HepG2 (cell line): ENCODE results near the gene ABCB6. TPM values are rescaled to one million over a fixed set of nuclear protein-coding genes. Genes with fewer than 3 reads are reported as not detected.

Source experiments
- CBX2 ChIP-seq, 2 experiments: fragments of 200-600 bp in 1 of 2; sonication (generic); formaldehyde crosslinking in 1 of 2; IDR thresholded peaks; 2 replicates each; pipeline versions ENCODE4 v1.7.0 to v1.8.1; 2018 to 2022; ENCODE audit warnings: low read depth in 2 of 2, low read length in 1 of 2, mild to moderate bottlenecking in 1 of 2, missing genetic modification reagents in 1 of 2
- CC2D1A ChIP-seq: sonication (generic); formaldehyde crosslinking; IDR thresholded peaks from 2 replicates; pipeline ENCODE4 v1.8.1; 2023; ENCODE audit warnings: mild to moderate bottlenecking, missing genetic modification reagents
- CCAR2 ChIP-seq: fragments of 200-400 bp; formaldehyde crosslinking; optimal IDR thresholded peaks from 2 replicates; pipeline ENCODE3; 2018; ENCODE audit warnings: low read depth, mild to moderate bottlenecking, low read length, moderate library complexity
- EHMT2 ChIP-seq: fragments of 200-600 bp; sonication (generic); IDR thresholded peaks from 2 replicates; pipeline ENCODE4 v1.7.0; 2017; ENCODE audit warnings: antibody characterized with exemption, low read depth, low read length, borderline replicate concordance
- MXI1 ChIP-seq: IDR thresholded peaks from 3 replicates; pipeline ENCODE4 v1.6.1; 2012; ENCODE audit warnings: low read depth, low read length, inconsistent platforms, borderline replicate concordance
- RELA ChIP-seq: sonication (generic); formaldehyde crosslinking; IDR thresholded peaks from 2 replicates; pipeline ENCODE4 v1.4.0; 2020; ENCODE audit warnings: missing genetic modification reagents
- SIX4 ChIP-seq: sonication (generic); formaldehyde crosslinking; IDR thresholded peaks from 2 replicates; pipeline ENCODE4 v1.4.0; 2020; ENCODE audit warnings: missing genetic modification reagents
- SNAI1 ChIP-seq: sonication (generic); formaldehyde crosslinking; IDR thresholded peaks from 2 replicates; pipeline ENCODE4 v1.5.0; 2020; ENCODE audit warnings: mild to moderate bottlenecking, missing genetic modification reagents, borderline replicate concordance
- WIZ ChIP-seq: sonication (generic); formaldehyde crosslinking; IDR thresholded peaks from 2 replicates; pipeline ENCODE4 v1.5.1; 2020; ENCODE audit warnings: mild to moderate bottlenecking, missing genetic modification reagents
- ZEB1 ChIP-seq: IDR thresholded peaks from 2 replicates; pipeline ENCODE4 v1.6.1; 2012; ENCODE audit warnings: mild to moderate bottlenecking, low read depth, inconsistent platforms; ENCODE audit not compliant: insufficient replicate concordance
- ZNF317 ChIP-seq: sonication (generic); formaldehyde crosslinking; IDR thresholded peaks from 2 replicates; pipeline ENCODE4 v1.5.0; 2020; ENCODE audit warnings: mild to moderate bottlenecking, missing genetic modification reagents
- ZNF569 ChIP-seq: sonication (generic); formaldehyde crosslinking; IDR thresholded peaks from 2 replicates; pipeline ENCODE4 v1.5.0; 2020; ENCODE audit warnings: mild to moderate bottlenecking, missing genetic modification reagents, moderate library complexity, borderline replicate concordance
- ZNF766 ChIP-seq: sonication (generic); formaldehyde crosslinking; IDR thresholded peaks from 2 replicates; pipeline ENCODE4 v1.5.0; 2020; ENCODE audit warnings: missing genetic modification reagents, borderline replicate concordance
- polyA plus RNA-seq, 8 experiments: library from polyadenylated mRNA; depleted of rRNA in 3 of 8; stranded (reverse) in 7 of 8; unstranded in 1 of 8; fragments of >200 nt; fragmentation: Illumina TruSeq in 4 of 8; extraction: Trizol in 4 of 8; gene quantifications; 2 replicates each; pipeline versions ENCODE4 v1.2.1 to v1.2.3, GENCODE V29; 2011 to 2016; ENCODE audit warnings: low read depth in 4 of 8, missing spikeins in 1 of 8, mixed read lengths in 1 of 8; ENCODE audit not compliant: insufficient read depth in 1 of 8
- total RNA-seq, 5 experiments: library from RNA; depleted of rRNA; stranded (reverse); fragments of >200 nt; fragmentation: Illumina TruSeq; extraction: Trizol; gene quantifications; 2 replicates each; pipeline ENCODE4 v1.2.3, GENCODE V29; 2016; ENCODE audit warnings: low read depth in 1 of 5
- TF ChIP-seq, protein P1 (sequence below): sonication (generic); formaldehyde crosslinking; IDR thresholded peaks from 2 replicates; pipeline ENCODE4 v1.8.0; 2022; ENCODE audit warnings: low read depth, missing genetic modification reagents
- TF ChIP-seq, protein P2 (sequence below): sonication (generic); formaldehyde crosslinking; IDR thresholded peaks from 2 replicates; pipeline ENCODE4 v1.8.1; 2023; ENCODE audit warnings: missing genetic modification reagents, mild to moderate bottlenecking, borderline replicate concordance
- TF ChIP-seq, protein P3 (sequence below): sonication (generic); formaldehyde crosslinking; IDR thresholded peaks from 2 replicates; pipeline ENCODE4 v1.5.0; 2020; ENCODE audit warnings: mild to moderate bottlenecking, missing genetic modification reagents
- TF ChIP-seq, protein P4 (sequence below): sonication (generic); formaldehyde crosslinking; IDR thresholded peaks from 2 replicates; pipeline ENCODE4 v1.9.0; 2021; ENCODE audit warnings: missing genetic modification reagents, borderline replicate concordance

The ABCB6 gene
- total and polyA plus RNA-seq, 2 of the 13 experiments (the other 11 are each of a cell fraction or from before 2014, with no cell fraction given), result 91.1 to 137 TPM

DNA sequence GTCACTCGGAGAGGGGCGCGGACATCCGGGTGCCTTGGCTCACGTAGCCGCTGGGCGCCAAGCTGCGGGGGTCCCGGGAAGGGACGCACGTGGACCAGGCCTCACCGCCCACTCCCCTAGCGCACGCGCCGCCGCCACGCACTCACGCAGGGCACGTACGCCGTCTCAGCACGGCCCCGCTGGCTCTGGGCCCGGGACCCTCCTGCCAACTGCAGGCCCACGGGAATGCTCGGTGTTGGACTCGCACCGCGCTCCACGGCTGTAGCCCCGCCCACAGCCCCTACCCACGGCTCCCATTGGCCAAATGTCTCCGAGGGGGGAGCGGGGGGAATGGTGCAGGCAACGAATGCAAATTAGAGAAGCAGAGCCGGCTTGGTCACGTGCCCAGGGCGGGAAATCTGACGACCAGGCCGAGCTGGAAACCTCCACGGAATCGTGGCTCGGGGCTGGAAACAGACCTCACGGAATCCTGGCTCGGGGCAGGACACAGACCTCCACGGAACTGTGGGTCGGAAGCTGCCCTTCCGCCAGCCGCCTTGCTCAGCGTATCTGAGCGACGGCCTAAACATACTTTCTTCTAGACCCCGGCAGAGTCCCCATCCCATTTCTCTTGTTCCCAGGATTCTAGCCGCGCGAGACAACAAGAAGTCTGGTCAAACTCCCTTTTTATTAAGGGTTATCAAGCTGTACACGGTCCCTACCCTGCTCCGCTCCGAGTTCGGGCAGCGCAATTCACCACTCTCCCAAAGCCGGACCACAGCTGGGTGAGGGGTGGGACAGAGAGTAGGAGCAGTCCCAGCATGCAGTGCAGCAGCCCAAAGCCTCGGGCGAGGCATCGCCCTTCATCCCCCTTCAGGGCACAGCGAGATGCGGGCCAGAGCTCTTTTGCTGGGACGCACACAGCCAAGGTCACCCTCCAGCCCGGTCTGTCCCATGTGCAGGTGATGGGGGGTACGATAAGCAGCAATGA is at the start of gene ABCB6 (continued):
- TF ChIP-seq, protein P1, sequence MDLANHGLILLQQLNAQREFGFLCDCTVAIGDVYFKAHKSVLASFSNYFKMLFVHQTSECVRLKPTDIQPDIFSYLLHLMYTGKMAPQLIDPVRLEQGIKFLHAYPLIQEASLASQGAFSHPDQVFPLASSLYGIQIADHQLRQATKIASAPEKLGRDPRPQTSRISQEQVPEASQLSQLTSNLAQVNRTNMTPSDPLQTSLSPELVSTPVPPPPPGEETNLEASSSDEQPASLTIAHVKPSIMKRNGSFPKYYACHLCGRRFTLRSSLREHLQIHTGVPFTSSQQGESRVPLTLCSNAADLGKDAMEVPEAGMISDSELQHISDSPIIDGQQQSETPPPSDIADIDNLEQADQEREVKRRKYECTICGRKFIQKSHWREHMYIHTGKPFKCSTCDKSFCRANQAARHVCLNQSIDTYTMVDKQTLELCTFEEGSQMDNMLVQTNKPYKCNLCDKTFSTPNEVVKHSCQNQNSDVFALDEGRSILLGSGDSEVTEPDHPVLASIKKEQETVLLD (CRISPR knock-in tag), result 0 out of 2 replicates have a peak, but pooled peaks have one; percentile 70
- peak; percentile 74; the same call in 1 of the 2 replicates for TF ChIP-seq ZNF766 (CRISPR knock-in tag)
- peak; percentile 35; the same call in 1 of the 2 replicates for TF ChIP-seq RELA (CRISPR knock-in tag)
- no peak for TF ChIP-seq WIZ
- TF ChIP-seq SIX4, result peak; percentile 64; the same call in 1 of the 2 replicates
- peak; percentile 99 for TF ChIP-seq SNAI1 (CRISPR knock-in tag)
- TF ChIP-seq, protein P2, sequence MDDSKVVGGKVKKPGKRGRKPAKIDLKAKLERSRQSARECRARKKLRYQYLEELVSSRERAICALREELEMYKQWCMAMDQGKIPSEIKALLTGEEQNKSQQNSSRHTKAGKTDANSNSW (CRISPR knock-in tag), result no peak
- 0 out of 2 replicates have a peak, but pooled peaks have one; percentile 52 for TF ChIP-seq CC2D1A
- TF ChIP-seq ZEB1, result no peak
- TF ChIP-seq CBX2 (IDR thresholded peaks at IDR 0.05; ENCODE audit: low read depth, low read length), result no peak
- no peak; the same call in 1 of the 2 replicates for TF ChIP-seq CBX2 (CRISPR knock-in tag; IDR thresholded peaks at IDR 0.05; ENCODE audit: low read depth)
- peak; percentile 88; the same call in 2 of the 3 replicates for TF ChIP-seq MXI1
- no peak for TF ChIP-seq CCAR2
- peak; percentile 93 for TF ChIP-seq ZNF317 (CRISPR knock-in tag)
- peak; percentile 73; the same call in 1 of the 2 replicates for TF ChIP-seq ZNF569 (CRISPR knock-in tag)
- TF ChIP-seq, protein P3, sequence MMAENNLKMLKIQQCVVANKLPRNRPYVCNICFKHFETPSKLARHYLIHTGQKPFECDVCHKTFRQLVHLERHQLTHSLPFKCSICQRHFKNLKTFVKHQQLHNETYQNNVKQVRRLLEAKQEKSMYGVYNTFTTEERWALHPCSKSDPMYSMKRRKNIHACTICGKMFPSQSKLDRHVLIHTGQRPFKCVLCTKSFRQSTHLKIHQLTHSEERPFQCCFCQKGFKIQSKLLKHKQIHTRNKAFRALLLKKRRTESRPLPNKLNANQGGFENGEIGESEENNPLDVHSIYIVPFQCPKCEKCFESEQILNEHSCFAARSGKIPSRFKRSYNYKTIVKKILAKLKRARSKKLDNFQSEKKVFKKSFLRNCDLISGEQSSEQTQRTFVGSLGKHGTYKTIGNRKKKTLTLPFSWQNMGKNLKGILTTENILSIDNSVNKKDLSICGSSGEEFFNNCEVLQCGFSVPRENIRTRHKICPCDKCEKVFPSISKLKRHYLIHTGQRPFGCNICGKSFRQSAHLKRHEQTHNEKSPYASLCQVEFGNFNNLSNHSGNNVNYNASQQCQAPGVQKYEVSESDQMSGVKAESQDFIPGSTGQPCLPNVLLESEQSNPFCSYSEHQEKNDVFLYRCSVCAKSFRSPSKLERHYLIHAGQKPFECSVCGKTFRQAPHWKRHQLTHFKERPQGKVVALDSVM (CRISPR knock-in tag), result no peak
- no peak for TF ChIP-seq EHMT2
- TF ChIP-seq, protein P4, sequence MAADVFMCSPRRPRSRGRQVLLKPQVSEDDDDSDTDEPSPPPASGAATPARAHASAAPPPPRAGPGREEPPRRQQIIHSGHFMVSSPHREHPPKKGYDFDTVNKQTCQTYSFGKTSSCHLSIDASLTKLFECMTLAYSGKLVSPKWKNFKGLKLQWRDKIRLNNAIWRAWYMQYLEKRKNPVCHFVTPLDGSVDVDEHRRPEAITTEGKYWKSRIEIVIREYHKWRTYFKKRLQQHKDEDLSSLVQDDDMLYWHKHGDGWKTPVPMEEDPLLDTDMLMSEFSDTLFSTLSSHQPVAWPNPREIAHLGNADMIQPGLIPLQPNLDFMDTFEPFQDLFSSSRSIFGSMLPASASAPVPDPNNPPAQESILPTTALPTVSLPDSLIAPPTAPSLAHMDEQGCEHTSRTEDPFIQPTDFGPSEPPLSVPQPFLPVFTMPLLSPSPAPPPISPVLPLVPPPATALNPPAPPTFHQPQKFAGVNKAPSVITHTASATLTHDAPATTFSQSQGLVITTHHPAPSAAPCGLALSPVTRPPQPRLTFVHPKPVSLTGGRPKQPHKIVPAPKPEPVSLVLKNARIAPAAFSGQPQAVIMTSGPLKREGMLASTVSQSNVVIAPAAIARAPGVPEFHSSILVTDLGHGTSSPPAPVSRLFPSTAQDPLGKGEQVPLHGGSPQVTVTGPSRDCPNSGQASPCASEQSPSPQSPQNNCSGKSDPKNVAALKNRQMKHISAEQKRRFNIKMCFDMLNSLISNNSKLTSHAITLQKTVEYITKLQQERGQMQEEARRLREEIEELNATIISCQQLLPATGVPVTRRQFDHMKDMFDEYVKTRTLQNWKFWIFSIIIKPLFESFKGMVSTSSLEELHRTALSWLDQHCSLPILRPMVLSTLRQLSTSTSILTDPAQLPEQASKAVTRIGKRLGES (CRISPR knock-in tag), result no peak; the same call in none of the 2 replicates
